Testis (tissue), 2 donors: ENCODE measurements around the gene EXOSC7.

ENCODE experiments used
- CTCF ChIP-seq, 3 experiments: fragments of 450-650 bp in 2 of 3; fragments of 200-600 bp in 1 of 3; sonication (generic) in 1 of 3; IDR thresholded peaks; one replicate each; pipeline ENCODE4 v1.5.1; 2016 to 2019; ENCODE audit warnings: antibody characterized with exemption in 3 of 3, mild to moderate bottlenecking in 2 of 3, moderate library complexity in 1 of 3
- POLR2A ChIP-seq: fragments of 450-650 bp; IDR thresholded peaks from one replicate; pipeline ENCODE4 v1.6.1; 2017; ENCODE audit warnings: antibody characterized with exemption, mild to moderate bottlenecking, moderate library complexity

GRCh38 chr3:44930911-44931310 lies 45.1 kb upstream of the EXOSC7 start:
- TF ChIP-seq CTCF (IDR thresholded peaks at IDR 0.05) = no peak
- no peak for TF ChIP-seq POLR2A
